Panc1 (cell line): ENCODE measurements around the gene GNL2.

ENCODE experiments used
- CTCF ChIP-seq: fragments of 450-650 bp; IDR thresholded peaks from 2 replicates; pipeline ENCODE4 v1.5.1; 2017; ENCODE audit warnings: mild to moderate bottlenecking
- POLR2AphosphoS5 ChIP-seq: IDR thresholded peaks from 2 replicates; pipeline ENCODE4 v1.6.1; 2012; ENCODE audit warnings: mild to moderate bottlenecking, low read depth, low read length, moderate library complexity
- REST ChIP-seq, 2 experiments: IDR thresholded peaks; 2 replicates each; pipeline ENCODE4 v1.6.1; 2011 to 2012; ENCODE audit warnings: low read depth in 2 of 2, control low read depth in 1 of 2, low read length in 1 of 2, mild to moderate bottlenecking in 1 of 2, moderate library complexity in 1 of 2; ENCODE audit not compliant: insufficient read depth in 1 of 2

- TF ChIP-seq POLR2AphosphoS5: no peak
- no peak for TF ChIP-seq CTCF
- TF ChIP-seq REST (IDR thresholded peaks at IDR 0.05; ENCODE audit: insufficient read depth in 1 of 2, low read depth in 2 of 2, low read length in 1 of 2): no peak
Measured at GRCh38 chr1:37614105-37614504, 18.4 kb upstream of the GNL2 start.
